Endothelial cell of umbilical vein (primary cell): ENCODE results near the gene HSDL2.
"Not testable (repeated sequence)": the region's sequence is repeated elsewhere in the genome, so short reads cannot be mapped to it uniquely, and the experiment has no call there.

Experiments
- EZH2 ChIP-seq: IDR thresholded peaks from 2 replicates; pipeline ENCODE4 v1.6.1; 2012; ENCODE audit warnings: borderline replicate concordance, low read depth, mild to moderate bottlenecking, moderate library complexity, low read length, inconsistent platforms; ENCODE audit not compliant: severe bottlenecking
- FOS ChIP-seq: IDR thresholded peaks from 2 replicates; pipeline ENCODE4 v1.6.1; 2011; ENCODE audit warnings: mild to moderate bottlenecking, low read length, moderate library complexity, borderline replicate concordance; ENCODE audit not compliant: insufficient read depth
- GATA2 ChIP-seq: IDR thresholded peaks from 2 replicates; pipeline ENCODE4 v1.7.0; 2011; ENCODE audit warnings: low read depth, mild to moderate bottlenecking, moderate library complexity, mixed read lengths, low read length; ENCODE audit not compliant: insufficient read length, insufficient read depth
- JUN ChIP-seq: IDR thresholded peaks from 2 replicates; pipeline ENCODE4 v1.6.1; 2011; ENCODE audit warnings: borderline replicate concordance, low read depth; ENCODE audit not compliant: insufficient read length, insufficient read depth
- MYC ChIP-seq: IDR thresholded peaks from one replicate; pipeline ENCODE4 v1.6.1; 2011; ENCODE audit warnings: mild to moderate bottlenecking, low read depth, low read length
- POLR2A ChIP-seq: IDR thresholded peaks from 2 replicates; pipeline ENCODE4 v1.6.1; 2012; ENCODE audit warnings: low read depth, mild to moderate bottlenecking, control low read depth, low read length
- POLR2AphosphoS5 ChIP-seq: IDR thresholded peaks from 2 replicates; pipeline ENCODE4 v1.6.1; 2012; ENCODE audit warnings: low read depth, mild to moderate bottlenecking, control low read depth, low read length, moderate library complexity; ENCODE audit not compliant: insufficient read depth
- TF ChIP-seq, protein P1 (sequence below), 2 donors: IDR thresholded peaks; 1 replicate in 1 of 2; 2 replicates in 1 of 2; pipeline ENCODE4 v1.5.1; 2011; ENCODE audit warnings: low read length in 2 of 2, mild to moderate bottlenecking in 2 of 2, moderate library complexity in 2 of 2, control low read depth in 1 of 2, inconsistent platforms in 1 of 2, low read depth in 1 of 2; ENCODE audit not compliant: insufficient read depth in 1 of 2; ENCODE audit errors: extremely low read depth in 1 of 2
- TF ChIP-seq, protein P2 (sequence below): IDR thresholded peaks from 2 replicates; pipeline ENCODE4 v1.6.1; 2011; ENCODE audit not compliant: insufficient read depth, insufficient read length

DNA sequence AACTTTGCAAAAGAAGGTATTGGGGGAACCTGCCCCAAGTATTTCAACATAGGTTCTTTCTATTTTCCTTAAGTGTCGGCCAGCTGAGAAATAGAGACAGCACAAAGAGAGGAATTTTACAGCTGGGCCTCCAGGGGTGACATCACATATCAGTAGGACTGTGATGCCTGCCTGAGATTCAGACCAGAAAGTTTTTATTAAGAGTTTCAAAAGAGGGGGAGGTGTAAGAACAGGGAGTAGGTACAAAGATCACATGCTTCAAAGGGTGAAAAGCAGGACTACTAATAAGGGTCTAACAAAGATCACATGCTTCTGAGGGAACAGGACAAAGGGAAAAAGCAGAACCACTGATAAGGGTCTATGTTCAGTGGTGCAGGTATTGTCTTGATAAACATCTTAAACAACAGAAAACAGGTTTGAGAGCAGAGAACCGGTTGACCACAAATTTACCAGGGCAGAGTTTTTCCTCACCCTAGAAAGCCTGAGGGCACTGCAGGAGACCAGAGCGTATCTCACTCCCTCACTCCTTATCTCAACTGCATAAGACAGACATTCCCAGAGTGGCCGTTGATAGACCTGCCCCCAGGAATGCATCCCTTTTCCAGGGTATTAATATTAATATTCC lies 12.1 kb downstream of the HSDL2 start:
- TF ChIP-seq, protein P1, sequence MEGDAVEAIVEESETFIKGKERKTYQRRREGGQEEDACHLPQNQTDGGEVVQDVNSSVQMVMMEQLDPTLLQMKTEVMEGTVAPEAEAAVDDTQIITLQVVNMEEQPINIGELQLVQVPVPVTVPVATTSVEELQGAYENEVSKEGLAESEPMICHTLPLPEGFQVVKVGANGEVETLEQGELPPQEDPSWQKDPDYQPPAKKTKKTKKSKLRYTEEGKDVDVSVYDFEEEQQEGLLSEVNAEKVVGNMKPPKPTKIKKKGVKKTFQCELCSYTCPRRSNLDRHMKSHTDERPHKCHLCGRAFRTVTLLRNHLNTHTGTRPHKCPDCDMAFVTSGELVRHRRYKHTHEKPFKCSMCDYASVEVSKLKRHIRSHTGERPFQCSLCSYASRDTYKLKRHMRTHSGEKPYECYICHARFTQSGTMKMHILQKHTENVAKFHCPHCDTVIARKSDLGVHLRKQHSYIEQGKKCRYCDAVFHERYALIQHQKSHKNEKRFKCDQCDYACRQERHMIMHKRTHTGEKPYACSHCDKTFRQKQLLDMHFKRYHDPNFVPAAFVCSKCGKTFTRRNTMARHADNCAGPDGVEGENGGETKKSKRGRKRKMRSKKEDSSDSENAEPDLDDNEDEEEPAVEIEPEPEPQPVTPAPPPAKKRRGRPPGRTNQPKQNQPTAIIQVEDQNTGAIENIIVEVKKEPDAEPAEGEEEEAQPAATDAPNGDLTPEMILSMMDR (IDR thresholded peaks at IDR 0.05; ENCODE audit: extremely low read depth in 1 of 2, insufficient read depth in 1 of 2, low read depth in 1 of 2, low read length in 2 of 2), result not testable (repeated sequence)
- not testable (repeated sequence) for TF ChIP-seq POLR2A, EZH2, GATA2, POLR2AphosphoS5, MYC, FOS, JUN
- TF ChIP-seq, protein P2, sequence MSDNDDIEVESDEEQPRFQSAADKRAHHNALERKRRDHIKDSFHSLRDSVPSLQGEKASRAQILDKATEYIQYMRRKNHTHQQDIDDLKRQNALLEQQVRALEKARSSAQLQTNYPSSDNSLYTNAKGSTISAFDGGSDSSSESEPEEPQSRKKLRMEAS, result not testable (repeated sequence)
